GM21576 (cell line): ENCODE measurements around the gene FGF3.

Source experiments
- ATAC-seq: cut with Tn5 transposase; IDR thresholded peaks from one replicate; pipeline ENCODE4 v1.9.1; 2021; ENCODE audit warnings: mild to moderate bottlenecking, moderate library complexity; ENCODE audit not compliant: unreplicated experiment

The FGF3 gene

DNA sequence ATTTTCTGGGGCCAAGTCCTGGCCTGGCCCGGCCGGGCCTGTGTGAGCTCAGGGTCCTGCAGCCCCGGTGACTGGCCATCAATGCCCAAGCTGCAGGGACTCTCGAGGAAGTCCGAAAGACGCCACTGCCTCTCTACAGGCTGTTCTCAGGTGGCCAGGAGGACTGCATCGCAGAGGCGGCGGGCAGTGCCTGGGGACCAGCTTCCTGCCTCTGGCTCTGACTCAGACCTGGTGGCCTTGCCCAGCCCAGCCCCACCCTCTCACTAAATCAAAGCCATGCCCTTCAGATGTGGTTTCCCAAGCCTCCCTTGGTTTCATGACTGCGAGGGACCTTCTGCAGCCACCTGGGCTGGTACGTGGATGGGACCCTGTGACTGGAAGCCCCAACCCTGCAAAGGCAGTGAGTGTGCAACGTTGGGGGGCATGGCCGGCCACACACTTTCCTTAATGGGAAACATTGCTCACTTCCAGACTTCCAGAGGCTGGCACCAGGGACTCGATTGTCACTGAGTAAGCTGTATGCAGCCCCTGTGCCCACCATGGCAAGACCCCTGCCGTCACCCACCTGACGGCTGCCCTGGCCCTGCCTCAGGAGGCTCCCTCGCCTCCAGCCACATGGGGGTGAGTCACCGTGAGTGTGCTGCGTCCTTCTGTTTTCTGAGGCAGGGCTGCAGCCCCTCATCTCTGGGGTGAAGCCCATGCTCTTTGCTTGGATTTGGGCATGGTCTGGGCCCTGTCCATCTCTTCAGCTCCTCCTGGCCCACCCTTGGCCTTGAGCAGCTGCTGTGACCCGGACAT lies 6.0 kb upstream of the FGF3 start:
- no peak for ATAC-seq

DNA sequence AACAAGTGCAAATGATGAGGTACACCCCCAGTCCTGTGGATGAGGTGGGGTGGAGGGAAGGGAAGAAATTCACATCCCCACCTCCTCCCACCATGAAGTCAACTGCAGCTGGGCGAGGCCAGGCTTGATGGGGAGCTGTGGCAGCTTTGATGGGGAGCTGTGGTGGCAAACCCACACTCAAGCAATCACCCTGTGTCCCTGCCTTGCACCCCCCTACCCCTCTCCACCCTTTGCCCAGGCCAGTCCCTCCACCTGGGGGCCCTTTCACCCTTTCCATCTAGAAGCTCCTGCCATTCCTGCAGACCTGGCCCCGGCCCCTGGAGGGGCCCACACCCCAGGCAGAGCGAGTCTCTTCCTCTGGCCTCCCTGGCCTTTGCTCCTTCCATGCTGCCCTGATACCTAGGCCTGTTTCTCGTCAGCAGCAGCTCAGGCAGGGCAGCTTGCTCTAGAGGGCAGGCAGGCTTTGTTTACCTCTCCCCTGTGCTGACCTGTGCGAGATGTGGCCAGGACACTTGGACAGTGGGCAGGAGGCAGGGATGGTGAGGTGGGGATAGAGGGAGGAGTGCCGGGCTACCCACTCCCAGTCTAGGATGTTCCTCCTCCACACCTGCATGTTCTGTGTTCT lies 4.5 kb upstream of the FGF3 start:
- no peak for ATAC-seq

- no peak for ATAC-seq
Measured at GRCh38 chr11:69822676-69823494, 3.7 kb upstream of the FGF3 start.

DNA sequence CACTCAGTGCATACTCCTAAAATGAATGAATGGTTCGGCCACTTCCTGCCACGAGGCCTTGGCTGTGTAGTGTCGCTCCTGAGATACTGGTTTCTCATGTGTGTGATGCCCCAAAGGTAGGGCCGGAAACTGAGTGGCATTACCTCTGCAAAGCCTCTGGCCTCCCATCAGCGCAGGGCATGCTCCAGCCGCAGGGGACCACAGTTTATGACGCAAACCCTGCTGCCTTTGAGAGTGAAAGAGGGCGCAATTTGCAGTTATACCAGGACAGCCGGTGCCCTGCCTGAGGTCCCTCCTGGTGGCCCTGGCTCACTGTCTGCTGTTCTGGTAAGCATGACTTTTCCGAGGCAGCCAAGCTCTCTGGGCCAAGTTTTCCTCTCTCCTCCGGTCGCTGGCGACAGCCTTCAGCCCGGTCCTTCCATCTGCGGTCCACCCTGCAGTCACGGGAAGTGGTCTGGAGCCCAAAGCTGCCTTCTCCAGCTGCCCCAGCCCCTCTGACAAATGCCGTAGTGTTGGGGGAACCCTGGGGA lies 2.4 kb upstream of the FGF3 start:
- no peak for ATAC-seq

- ATAC-seq = no peak
Measured at GRCh38 chr11:69820441-69820840, 1.2 kb upstream of the FGF3 start.

DNA sequence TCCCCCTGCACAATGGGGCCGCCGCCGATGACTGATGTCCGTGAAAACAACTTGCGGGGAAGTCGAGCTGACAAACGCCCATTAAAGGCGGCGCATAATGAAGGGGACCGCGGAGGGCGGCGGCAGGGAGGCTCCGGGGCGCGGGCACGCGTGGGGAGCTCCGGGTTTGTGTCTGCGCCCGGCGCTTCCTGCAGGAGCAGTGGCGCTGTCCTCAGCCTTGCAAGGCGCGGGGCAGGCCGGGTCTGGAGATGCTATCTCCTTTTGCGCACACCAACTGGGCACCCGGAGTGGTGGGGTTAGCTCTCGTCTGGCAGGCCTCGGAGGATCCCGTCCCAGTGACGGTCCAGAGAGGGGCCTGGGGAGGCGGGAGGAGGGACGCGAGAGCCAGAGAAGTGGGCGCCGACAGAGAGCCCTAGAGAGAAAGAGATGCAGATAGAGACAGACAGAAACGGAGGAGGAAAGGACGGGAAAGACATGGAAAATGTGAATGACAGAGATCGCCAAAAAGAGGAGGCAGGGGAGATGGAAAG lies 390 bp upstream of the FGF3 start:
- ATAC-seq = no peak

DNA sequence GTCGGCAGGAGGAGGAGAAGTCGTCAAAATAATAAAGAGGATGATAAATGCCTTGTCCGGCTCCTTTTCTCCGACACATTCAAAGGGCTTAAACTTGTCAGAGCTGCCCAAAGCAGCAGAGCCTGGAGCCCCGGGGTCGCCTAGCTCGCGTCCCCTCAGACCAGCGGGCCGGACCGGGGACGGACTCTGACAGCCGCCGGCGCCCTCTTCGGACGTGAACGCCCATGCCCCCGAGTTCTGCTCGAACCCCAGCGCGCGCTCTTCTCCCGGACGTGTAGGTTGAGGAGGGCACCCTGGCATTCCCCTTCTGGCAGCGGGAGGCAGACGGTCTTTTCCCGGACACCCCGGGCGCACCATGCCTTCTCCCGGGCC lies 999 bp downstream of the FGF3 start:
- no peak for ATAC-seq

DNA sequence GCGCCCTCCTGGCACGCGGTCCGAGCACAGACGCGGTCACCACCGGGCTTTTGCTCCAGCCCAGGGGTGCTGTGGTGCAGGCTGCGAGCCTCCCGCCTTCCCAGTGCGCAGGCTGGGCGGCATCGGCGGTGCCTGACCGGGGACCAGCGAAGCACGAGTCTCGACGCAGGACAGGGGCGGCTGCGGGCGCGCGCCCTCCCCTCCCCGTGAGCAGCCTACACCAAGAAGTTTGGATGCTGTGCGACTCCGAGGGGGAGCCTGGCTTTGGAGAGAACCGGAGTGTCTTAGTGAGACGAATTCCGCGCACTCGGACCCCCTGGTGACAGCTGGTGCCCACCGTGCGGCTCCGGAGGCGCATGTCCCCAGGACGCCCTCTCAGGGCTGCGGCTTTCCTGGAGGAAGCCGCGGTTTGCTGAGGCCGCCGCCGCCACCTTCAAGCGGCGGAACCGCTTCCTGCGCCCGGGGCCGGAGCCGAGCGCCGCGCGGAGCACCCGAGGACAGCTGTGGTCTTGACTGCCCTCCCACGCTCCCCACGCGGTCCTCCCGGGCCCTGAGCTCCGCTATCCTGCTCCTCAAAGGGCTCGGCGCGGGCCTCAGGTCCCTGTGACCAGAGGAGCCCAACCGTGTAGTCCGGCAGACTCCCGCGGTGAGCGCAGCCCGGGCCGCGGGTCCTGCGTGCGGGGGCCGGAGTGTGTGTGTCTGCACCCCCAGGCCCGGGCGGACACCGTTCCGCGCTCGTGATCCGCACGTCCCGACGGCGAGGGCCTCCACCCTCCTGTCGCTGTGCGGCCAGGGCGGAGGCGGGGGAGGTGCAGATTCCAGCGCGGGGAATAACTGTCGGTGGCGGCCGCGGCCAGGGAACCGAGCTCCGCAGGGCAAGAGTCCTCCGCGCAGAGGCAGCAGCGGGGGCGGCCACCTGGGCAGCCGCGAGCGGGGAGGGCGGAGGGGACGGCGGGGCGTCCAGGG lies 1.7 kb downstream of the FGF3 start:
- ATAC-seq = no peak

DNA sequence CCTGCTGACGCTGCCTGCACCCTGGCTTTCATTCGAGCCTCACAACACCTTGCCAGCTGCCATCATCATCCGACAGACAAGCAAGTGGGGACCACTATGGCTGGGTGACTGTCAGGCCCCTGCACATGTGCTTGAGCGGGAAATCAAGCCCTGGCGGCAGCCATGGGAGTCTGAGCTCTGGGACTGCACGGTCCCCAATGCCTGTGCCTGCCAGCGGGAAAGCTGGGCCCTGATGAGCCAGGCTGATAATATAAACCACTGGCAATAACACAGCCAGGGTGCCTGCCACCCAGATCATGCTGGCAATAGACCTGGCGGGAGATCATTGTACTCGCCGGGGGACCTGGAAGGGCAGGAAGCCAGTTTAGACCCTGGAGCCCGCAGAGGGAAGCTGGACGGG lies 2.5 kb downstream of the FGF3 start:
- ATAC-seq = no peak

GRCh38 chr11:69815973-69816372 lies 3.2 kb downstream of the FGF3 start:
- no peak for ATAC-seq

DNA sequence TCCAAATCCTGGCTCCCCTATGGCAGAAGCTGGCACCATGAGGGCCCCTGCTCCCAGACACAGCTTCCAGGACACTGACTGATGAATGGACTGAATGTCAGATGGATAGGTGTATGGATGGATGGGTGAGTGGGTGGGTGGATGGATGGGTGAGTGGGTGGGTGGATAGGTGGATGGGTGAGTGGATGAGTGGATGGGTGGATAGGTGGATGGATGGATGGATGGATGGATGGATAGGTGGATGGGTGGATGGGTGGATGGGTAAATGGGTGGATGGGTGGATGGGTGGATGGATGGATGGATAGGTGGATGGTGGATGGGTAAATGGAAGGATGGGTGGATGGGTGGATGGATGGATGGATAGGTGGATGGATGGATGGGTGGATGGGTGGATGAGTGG lies 4.3 kb downstream of the FGF3 start:
- no peak for ATAC-seq

DNA sequence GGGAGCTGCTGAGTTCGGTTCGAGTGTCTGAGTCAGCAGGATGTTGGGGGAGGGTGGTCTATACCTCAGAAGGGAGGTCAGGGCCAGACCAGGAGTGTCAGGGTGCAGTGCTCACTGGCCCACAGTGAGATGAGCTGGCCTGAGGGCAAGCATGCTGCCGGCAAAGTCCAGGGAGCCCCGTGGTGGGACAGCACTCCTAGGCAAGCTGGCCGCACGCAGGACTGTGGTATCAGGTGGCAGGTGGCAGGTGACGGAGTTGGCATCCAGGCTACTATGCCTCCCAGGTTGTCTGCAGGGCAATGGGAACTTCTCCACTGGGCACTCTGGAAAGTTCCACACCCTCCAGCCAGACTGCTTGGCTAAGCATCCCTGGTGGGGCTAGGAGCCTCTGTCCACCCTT lies 4.8 kb downstream of the FGF3 start:
- no peak for ATAC-seq

GRCh38 chr11:69813839-69814238 lies 5.4 kb downstream of the FGF3 start:
- no peak for ATAC-seq

GRCh38 chr11:69812946-69813345 lies 6.3 kb downstream of the FGF3 start:
- ATAC-seq = no peak

- no peak for ATAC-seq
Measured at GRCh38 chr11:69812256-69812655, 7.0 kb downstream of the FGF3 start.

GRCh38 chr11:69811431-69811830 lies 7.8 kb downstream of the FGF3 start:
- no peak for ATAC-seq

DNA sequence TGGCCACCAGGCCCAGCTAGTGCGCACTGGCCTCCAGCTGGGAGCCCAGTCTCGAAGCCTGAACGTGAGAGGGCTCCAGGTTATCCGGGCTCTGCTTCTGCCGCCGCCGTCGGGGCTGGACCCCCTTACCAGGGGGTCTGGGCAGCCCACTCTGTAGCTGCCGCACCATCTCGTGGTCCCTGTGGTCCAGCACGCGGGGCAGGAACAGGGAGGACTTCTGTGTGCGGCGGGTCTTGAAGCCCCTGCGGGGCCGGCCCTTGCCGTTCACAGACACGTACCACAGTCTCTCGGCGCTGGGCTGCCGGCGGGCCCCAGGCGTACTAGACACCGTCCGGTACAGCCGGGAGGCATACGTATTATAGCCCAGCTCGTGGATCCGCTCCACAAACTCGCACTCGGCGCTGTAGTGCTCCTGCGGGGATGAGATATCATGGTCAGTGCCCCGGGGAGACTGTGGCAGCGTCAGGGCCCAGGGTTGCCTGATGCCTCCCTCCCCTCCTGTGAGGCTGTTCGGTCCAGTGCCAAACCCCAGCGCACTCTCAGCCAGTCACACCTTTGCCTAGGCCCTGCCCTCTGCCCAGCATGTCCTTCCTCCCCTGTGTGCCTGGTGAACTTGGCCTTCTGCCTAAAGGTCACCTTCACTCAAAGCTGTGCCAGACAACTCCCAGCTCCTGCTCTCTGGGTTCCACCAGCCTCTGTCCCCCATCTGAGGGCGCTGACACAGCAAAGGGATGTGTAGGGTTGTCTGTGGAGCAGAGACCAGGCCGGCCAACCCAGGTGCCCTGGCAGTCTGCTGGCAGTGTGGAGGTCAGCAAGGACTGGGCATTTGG lies 8.7 kb downstream of the FGF3 start:
- no peak for ATAC-seq

- no peak for ATAC-seq
Measured at GRCh38 chr11:69808667-69809086, 10.5 kb downstream of the FGF3 start.

- no peak for ATAC-seq
Measured at GRCh38 chr11:69807106-69807815, 12.0 kb downstream of the FGF3 start.
